COR-L47 (cell line): ENCODE results near the gene APOO.
A peak's percentile ranks its signal among the peaks of the same experiment; 100 is the strongest.

Experiments used
- DNase-seq: peaks from one replicate; lab custom pipeline; 2025; lab: John Stamatoyannopoulos, UW

APOO gene

GRCh38 chrX:23817979-23818336, 89.8 kb downstream of the APOO start:
- DNase-seq, result no peak

- DNase-seq, result no peak
These were observed 91.6 kb downstream of the APOO start for GRCh38 chrX:23816179-23816578.

GRCh38 chrX:23815376-23815775, 92.4 kb downstream of the APOO start:
- DNase-seq, result no peak

- no peak for DNase-seq
These were observed 93.9 kb downstream of the APOO start for GRCh38 chrX:23813808-23814207.

DNA sequence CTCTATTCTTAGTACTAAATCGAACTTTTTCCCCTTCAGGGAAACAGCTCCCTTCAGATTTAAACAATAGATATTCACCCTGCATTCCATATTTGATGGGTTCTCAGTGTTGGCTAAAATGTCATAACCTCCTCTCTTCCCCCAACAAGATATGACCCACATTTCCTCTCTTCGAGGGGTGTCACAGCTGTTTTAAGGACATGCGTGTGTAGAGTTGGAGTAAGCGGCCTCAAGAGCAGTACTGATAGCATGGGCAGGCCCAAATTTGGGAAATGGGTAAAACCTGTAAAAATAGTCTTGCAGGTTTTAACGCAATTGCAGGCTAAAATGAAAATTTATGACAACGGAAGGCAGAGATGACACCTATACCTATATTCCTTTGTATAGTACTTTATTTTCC, 96.1 kb downstream of the APOO start:
- DNase-seq, result no peak

DNA sequence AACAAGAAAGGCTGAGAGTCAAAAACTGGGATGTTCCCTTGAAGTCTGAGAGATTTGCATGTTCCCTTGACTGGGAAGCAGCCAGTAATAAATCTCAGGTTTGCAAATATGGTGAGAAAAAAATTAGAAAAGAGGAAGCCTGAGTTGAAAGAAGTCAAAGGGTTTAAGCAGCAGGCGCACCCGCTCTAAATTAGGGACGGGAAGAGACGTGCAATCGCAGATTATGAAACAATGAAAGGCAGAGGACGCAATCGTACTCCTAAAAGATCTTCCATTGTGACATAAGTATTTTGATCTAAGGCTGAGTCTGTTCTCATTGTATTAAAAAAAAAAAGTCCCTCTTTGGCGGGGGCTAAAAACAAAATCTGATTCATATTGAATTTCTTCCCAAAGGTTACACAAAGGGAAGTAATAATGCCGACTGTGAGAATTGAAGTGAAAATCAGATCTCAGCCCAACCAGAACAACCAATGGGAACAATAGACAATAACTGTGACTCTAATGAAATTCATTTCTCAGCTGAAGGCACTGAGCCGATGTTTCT, 96.6 kb downstream of the APOO start:
- no peak for DNase-seq

DNA sequence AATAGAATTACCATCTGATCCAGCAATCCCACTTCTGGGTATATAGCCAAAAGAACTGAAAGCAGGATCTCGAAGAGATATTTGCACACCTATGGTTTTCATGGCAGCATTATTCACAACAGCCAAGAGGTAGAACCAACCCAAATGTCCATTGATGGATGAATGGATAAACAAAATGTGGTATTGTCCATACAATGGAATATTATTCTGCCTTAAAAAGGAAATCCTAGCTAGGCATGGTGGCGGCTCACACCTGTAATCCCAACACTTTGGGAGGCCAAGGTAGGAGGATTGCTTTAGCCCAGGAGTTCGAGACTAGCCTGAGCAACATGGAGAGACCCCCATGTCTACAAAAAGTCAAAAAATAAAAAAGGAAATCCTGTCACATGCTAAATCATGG, 97.5 kb downstream of the APOO start:
- no peak for DNase-seq

- DNase-seq, result no peak
These were observed 102.3 kb downstream of the APOO start for GRCh38 chrX:23805389-23805788.

DNA sequence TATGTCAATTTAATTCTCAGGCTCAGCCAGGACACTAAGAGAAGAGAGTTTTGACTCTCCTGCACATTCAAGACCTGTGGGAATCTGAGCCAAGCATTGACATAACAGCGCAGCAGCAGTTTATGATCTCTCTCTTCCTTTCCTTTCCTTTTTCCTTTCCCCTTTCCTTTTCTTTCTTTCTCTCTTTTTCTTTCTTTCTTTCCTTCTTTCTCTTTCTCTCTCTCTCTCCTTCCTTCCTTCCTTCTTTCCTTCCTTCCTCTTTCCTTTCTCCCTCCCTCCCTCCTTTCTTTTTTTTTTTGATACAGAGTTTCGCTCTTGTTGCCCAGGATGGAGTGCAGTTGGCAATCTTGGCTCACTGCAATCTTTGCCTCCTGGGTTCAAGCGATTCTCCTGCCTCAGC, 103.2 kb downstream of the APOO start:
- no peak for DNase-seq

GRCh38 chrX:23803931-23804381, 103.8 kb downstream of the APOO start:
- DNase-seq, result no peak

GRCh38 chrX:23802431-23802830, 105.3 kb downstream of the APOO start:
- DNase-seq, result no peak

DNA sequence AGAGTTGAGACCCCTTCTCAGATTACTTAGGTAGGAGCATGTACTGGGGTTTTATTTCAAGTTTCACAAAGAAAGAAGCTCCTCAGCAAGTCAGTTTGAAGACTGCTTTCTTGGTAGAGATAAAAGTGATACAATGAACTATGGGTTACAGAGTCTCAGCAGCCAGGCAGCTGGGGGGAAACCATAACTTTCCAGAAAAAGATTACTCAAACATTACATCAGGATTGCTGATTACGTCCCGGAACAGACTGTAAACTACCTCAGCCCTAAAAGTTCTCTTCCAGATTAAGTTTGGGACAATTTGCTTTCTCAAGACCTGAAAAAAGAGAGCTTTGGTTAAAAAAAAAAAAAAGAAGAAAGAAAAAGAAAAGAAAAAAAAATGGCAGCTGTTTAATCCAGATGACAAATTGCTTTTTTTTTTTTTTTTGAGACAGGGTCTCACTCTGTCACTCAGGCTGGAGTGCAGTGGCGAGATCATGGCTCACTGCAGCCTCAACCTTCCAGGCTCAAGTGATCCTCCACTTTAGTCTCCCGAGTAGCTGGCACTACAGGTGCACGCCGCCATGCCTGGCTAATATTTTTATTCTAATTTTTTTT, 108.2 kb downstream of the APOO start:
- DNase-seq, result no peak

- DNase-seq, result no peak
These were observed 110.2 kb downstream of the APOO start for GRCh38 chrX:23797371-23798128.

DNA sequence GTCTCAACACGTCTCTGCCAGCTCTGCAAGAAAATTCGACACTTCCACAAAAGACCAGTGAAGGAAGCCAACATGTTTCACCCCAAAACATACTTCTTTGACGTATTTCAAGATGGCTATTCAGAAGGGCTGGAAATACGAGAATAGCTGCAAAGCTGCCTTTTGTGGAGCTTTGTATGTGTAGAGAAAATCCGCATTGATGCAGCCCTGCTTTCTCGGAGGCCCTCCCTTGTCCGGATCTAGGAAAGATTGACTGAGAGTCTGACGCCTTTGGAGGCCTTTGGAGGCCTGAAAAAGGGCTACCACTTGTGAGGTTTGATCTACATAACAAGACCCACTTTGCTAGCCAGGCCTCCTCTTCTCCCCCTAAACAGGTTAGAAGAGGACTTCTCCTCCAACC, 112.5 kb downstream of the APOO start:
- DNase-seq, result no peak

DNA sequence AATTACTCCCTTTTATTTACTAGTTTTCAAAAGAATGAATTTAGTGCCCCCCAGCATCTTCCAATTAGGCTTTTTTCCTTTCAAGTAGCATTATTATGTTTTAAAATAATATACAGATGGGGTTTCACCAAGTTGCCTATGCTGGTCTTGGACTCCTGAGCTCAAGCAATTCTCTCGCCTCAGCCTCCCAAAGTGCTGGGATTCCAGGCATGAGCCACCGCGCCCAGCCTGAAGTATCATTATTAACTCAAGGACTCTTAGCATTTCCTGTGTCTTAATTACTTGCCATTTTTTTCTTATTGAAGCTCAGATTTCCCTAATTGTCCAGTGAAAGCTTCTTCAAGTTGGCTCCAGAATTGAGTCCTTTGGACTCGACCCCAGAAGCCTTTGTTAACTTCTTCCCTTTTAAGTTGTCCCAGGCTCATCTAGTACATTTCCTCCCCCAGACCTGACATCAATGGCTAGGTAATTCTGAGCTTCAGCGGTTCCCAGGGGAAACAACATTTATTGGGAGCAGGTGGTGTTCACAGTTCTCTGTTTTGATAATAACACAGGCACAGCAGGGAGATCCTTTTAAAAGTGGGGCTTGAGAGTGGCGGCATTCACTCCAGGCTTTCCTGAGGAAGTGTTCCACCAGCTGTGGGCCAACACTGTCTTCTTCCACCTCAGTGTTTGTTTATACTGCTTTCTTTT, 114.7 kb downstream of the APOO start:
- DNase-seq, result peak; percentile 52

DNA sequence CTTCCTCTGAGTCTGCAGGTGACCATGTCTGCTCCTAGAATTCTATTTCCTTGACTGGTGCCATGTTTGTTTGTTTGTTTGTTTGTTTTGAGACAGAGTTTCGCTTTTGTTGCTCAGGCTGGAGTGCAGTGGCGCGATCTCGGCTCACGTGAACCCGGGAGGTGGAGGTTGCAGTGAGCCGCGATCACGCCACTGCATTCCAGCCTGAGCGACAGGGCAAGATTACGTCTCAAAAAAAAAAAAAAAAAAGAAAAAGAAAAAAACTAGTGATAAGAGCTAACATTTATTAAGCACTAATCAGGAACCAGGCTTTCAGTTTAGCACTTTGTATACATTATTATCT, 117.6 kb downstream of the APOO start:
- no peak for DNase-seq

DNA sequence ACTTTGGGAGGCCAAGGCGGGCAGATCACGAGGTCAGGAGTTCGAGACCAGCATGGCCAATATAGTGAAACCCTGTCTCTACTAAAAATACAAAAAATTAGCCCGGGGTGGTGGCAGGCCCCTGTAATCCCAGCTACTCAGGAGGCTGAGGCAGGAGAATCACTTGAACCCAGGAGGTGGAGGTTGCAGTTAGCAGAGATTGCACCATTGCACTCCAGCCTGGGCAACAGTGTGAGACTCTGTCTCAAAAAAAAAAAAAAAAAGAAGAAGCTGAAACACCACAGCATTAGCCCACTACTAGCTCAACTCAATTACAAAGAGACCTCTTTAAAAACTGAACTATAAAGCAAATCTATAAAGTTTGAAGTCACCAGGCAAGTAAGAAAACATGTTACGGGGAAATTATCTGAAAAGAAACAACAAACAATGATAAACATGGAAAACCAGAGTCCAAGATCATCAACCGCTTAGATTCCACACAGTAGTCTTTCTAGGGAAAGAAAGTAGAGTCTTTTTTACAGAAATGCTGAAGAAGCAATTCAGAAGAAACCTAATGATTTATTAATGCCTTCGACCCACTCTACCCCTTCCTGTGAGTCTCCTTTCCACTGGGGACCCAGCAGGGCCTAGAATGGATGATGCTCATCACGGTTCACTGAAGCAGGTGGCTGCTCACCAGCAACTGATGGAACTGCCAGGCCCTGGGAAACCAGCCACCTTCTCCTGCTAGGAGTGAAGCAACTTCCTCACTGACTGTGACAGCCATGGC, 118.2 kb downstream of the APOO start:
- no peak for DNase-seq

- DNase-seq, result no peak
These were observed 118.8 kb downstream of the APOO start for GRCh38 chrX:23788946-23789345.

DNA sequence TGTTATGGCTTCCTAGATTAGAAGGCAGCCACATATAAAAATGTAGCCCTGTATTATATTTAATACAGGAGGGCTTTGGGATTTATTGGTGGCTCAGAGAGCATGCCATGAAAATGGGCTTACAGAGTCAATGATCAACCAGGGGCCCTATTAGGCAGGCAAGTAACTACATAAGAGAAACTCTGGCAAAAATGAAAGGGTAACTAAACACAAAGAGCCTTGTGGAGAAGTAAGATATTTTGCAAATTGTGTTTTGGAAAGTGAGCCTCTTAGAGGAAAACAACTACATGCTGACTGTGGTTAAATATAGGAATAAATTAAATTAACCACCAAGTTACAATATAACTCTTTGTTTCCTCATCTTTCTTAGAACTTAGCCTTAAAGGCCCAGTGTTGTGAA, 119.2 kb downstream of the APOO start:
- DNase-seq, result no peak

DNA sequence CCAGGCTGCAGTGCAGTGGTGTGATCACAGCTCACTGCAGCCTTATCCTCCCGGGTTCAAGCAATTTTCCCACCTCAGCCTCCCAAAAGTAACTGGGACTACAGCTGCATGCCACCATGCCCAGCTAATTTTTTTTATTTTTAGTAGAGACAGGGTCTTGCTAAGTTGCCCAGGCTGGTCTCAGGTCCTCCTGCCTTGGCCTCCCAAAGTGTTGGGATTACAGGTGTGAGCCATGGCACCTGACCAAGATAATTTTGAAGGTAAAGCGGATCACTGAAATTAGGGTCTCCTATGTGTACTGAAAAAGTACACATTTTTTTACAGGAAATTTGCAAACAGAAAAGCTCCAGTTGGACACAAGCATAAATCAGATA, 120.0 kb downstream of the APOO start:
- DNase-seq, result no peak

DNA sequence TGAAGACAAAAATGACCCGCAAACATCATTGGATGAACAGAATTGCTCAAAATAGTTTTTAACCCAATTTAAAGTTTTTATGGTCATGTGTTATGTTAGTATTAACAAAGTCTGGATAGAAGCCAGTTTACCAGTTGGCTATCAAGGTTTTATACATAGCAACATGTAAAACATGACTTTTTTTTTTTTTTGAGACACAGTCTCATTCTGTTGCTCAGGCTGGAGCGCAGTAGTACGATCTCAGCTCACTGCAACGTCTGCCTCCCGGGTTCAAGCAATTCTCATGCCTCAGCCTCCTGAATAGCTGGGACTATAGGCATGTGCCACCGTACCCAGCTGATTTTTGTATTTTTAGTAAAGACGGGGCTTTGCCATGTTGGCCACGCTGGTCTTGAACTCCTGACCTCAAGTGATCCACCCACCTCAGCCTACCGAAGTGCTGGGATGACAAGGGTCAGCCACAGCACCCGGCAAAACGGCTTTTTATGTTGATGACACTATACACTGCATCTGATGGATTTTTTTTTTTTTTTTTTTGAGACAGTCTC, 121.4 kb downstream of the APOO start:
- DNase-seq, result no peak

GRCh38 chrX:23785580-23785979, 122.2 kb downstream of the APOO start:
- no peak for DNase-seq
